Sciatic nerve (tissue), 2 donors: ENCODE data around the gene CCNY. TPM values are rescaled to one million over a fixed set of nuclear protein-coding genes. Genes with fewer than 3 reads are reported as not detected.

ENCODE experiments used
- ATAC-seq: fragments of 200-7000 bp; cut with Tn5 transposase; one replicate; pipeline ENCODE4 v1.9.1; 2020; ENCODE audit warnings: mild to moderate bottlenecking, moderate library complexity
- DNase-seq: peaks from one replicate; pipeline ENCODE4 v3.0.0-alpha.2; 2020; ENCODE audit warnings: low spot score
- intact Hi-C: fragments of 100-400 bp; cut with DNase I; formaldehyde crosslinking; loops from one replicate; pipeline ENCODE4 v1.14.2; 2022
- total RNA-seq: library from RNA; stranded (reverse); fragmentation: NEBNext Ultra II Directional; extraction: Animal tissue kit (Norgen Biotek cat#: 25700); gene quantifications from one replicate; pipeline ENCODE4 v1.2.1, GENCODE V29; 2021
- donor health status: DM: no; HTN: no; CAD: no.
- donor health status: DM: no; HTN: no; CAD: no.

CCNY gene
- total RNA-seq, 1 donor from 2014 or later = 65.3 TPM

GRCh38 chr10:35611750-35612149, 275.4 kb downstream of the CCNY start:
- intact Hi-C loops = no loop called here
- no peak for DNase-seq
- ATAC-seq = no peak

- DNase-seq (no peak), ATAC-seq (no peak)
- intact Hi-C loops = no loop called here
Observed at GRCh38 chr10:35612385-35613106, 276.2 kb downstream of the CCNY start.

- no peak for DNase-seq
- intact Hi-C loops = no loop called here
- ATAC-seq = no peak
Observed at GRCh38 chr10:35613107-35613440, 276.8 kb downstream of the CCNY start.

- DNase-seq = no peak
- peak; percentile 73 for ATAC-seq
- intact Hi-C loops = no loop called here
Observed at GRCh38 chr10:35613597-35614226, 277.4 kb downstream of the CCNY start.

- DNase-seq (no peak), ATAC-seq (no peak)
- intact Hi-C loops = no loop called here
Observed at GRCh38 chr10:35614312-35614711, 278.0 kb downstream of the CCNY start.

Other genes starting within 250 kb of the CCNY start
- 32.5 TPM for gene CUL2, start 246.2 kb upstream of the CCNY start, total RNA-seq
- 59.5 TPM for gene CREM, start 209.7 kb upstream of the CCNY start, total RNA-seq